HepG2 (cell line): ENCODE results near the gene HNRNPA2B1. TPM values are rescaled to one million over a fixed set of nuclear protein-coding genes. Genes with fewer than 3 reads are reported as not detected.

Experiments used
- ATAC-seq: fragments of 200-7000 bp; cut with Tn5 transposase; 3 replicates; pipeline ENCODE4 v1.9.1; 2020; ENCODE audit warnings: mild to moderate bottlenecking, moderate library complexity
- BruUV-seq: library from RNA; stranded (reverse); fragments of 400-500 nt; replicated peaks from 2 replicates; lab custom pipeline; 2021; lab: Mats Ljungman, UMichigan
- CTCF ChIA-PET: fragments of 300-600 bp; formaldehyde crosslinking; extraction: SDS; loops from one replicate; lab custom pipeline; 2021; ENCODE audit warnings: low total read pairs, inconsistent platforms, low intra/inter-chr PET ratio; lab: Yijun Ruan, JAX
- POLR2A ChIA-PET: fragments of 350-600 bp; sonication (Branson Sonifier 250); formaldehyde crosslinking; loops from one replicate; lab custom pipeline; 2020; ENCODE audit warnings: antibody characterized with exemption, inconsistent platforms; lab: Yijun Ruan, JAX
- DNase-seq: peaks from one replicate; pipeline ENCODE4 v3.0.0-alpha.2; 2015; ENCODE audit warnings: low spot score
- FAIRE-seq: peaks from 3 replicates; lab custom pipeline; 2011; peaks lifted over from hg19 to GRCh38; lab: Jason Lieb, UNC
- H2AFZ ChIP-seq: one replicate; pipeline ENCODE4 v1.6.1; 2011; ENCODE audit warnings: low read length, inconsistent platforms
- H3K27ac ChIP-seq: fragments of 300-600 bp; 3 replicates; pipeline ENCODE4 v1.8.0; 2011; ENCODE audit warnings: mixed run types, mild to moderate bottlenecking, mixed read lengths, low read length, inconsistent platforms; ENCODE audit not compliant: insufficient read depth; ENCODE audit errors: extremely low read length
- H3K27me3 ChIP-seq, 2 experiments: fragments of 200-600 bp in 1 of 2; 2 replicates in 1 of 2; 3 replicates in 1 of 2; pipeline versions ENCODE4 v1.6.0 to v1.8.0; 2011; ENCODE audit warnings: low read length in 2 of 2, mild to moderate bottlenecking in 2 of 2, moderate library complexity in 2 of 2, inconsistent platforms in 1 of 2; ENCODE audit not compliant: insufficient read depth in 2 of 2, control insufficient read depth in 1 of 2
- H3K36me3 ChIP-seq, 2 experiments: fragments of 200-600 bp in 1 of 2; replicated peaks in 1 of 2; 2 replicates in 1 of 2; 3 replicates in 1 of 2; pipeline versions ENCODE4 v1.5.1 to v1.8.0; 2011; ENCODE audit warnings: low read length in 2 of 2, inconsistent platforms in 1 of 2; ENCODE audit not compliant: insufficient read depth in 2 of 2, control insufficient read depth in 1 of 2
- H3K4me1 ChIP-seq: 2 replicates; pipeline ENCODE4 v1.5.1; 2012; ENCODE audit warnings: low read length, inconsistent platforms; ENCODE audit not compliant: insufficient read depth
- H3K4me2 ChIP-seq: 2 replicates; pipeline ENCODE4 v1.6.0; 2011; ENCODE audit warnings: low read depth, low read length, inconsistent platforms
- H3K4me3 ChIP-seq, 3 experiments: fragments of 200-600 bp in 1 of 3; sonication (generic), shearing (Covaris generic) in 1 of 3; replicated peaks in 1 of 3; 2 replicates each; pipeline ENCODE4 v1.5.1; 2011 to 2016; ENCODE audit warnings: low read length in 3 of 3, inconsistent platforms in 2 of 3, low read depth in 2 of 3, mild to moderate bottlenecking in 2 of 3, control low read depth in 1 of 3, mixed read lengths in 1 of 3; ENCODE audit not compliant: insufficient read depth in 1 of 3
- H3K79me2 ChIP-seq: one replicate; pipeline ENCODE4 v1.6.1; 2011; ENCODE audit warnings: low read length, inconsistent platforms; ENCODE audit not compliant: insufficient read depth
- H3K9ac ChIP-seq: 2 replicates; pipeline ENCODE4 v1.6.0; 2011; ENCODE audit warnings: mild to moderate bottlenecking, low read depth, low read length, inconsistent platforms; ENCODE audit not compliant: insufficient read depth
- H3K9me3 ChIP-seq: 2 replicates; pipeline ENCODE4 v1.5.1; 2012; ENCODE audit warnings: mild to moderate bottlenecking, low read length
- H4K20me1 ChIP-seq: 2 replicates; pipeline ENCODE4 v1.6.0; 2011; ENCODE audit warnings: inconsistent platforms, mild to moderate bottlenecking, low read length, moderate library complexity; ENCODE audit not compliant: insufficient read depth
- AGO2 ChIP-seq: fragments of 200-400 bp; formaldehyde crosslinking; optimal IDR thresholded peaks from 2 replicates; pipeline ENCODE3; 2017; ENCODE audit warnings: mild to moderate bottlenecking, low read depth, low read length, moderate library complexity
- KDM2A ChIP-seq: sonication (generic); formaldehyde crosslinking; IDR thresholded peaks from 2 replicates; pipeline ENCODE4 v1.4.0; 2020; ENCODE audit warnings: low read depth, missing genetic modification reagents, borderline replicate concordance
- POLR2A ChIP-seq, 2 experiments: IDR thresholded peaks; 2 replicates each; pipeline ENCODE4 v1.6.1; 2011; ENCODE audit warnings: low read depth in 2 of 2, low read length in 2 of 2, mild to moderate bottlenecking in 1 of 2, moderate library complexity in 1 of 2; ENCODE audit not compliant: insufficient read depth in 1 of 2
- RBFOX2 ChIP-seq: fragments of 200-400 bp; formaldehyde crosslinking; IDR thresholded peaks from 2 replicates; pipeline ENCODE4 v1.6.1; 2017; ENCODE audit warnings: low read depth, mild to moderate bottlenecking, low read length
- ZNF101 ChIP-seq: sonication (generic); formaldehyde crosslinking; IDR thresholded peaks from 2 replicates; pipeline ENCODE4 v1.4.0; 2020; ENCODE audit warnings: mild to moderate bottlenecking, low read depth, missing genetic modification reagents, borderline replicate concordance
- ZNF275 ChIP-seq: sonication (generic); formaldehyde crosslinking; IDR thresholded peaks from 2 replicates; pipeline ENCODE4 v1.8.0; 2022; ENCODE audit warnings: missing genetic modification reagents, mild to moderate bottlenecking, inconsistent platforms, borderline replicate concordance
- WGBS: methylation state at CpG from one replicate; pipeline ENCODE4 v1.1.6; 2017; ENCODE audit warnings: low lambda C conversion rate; 5-methylcytosine and 5-hydroxymethylcytosine counted together
- in situ Hi-C: cut with HindIII; loops from 2 replicates; pipeline ENCODE4 v1.10.0; 2017; ENCODE audit warnings: low pct_unique_long_range_greater_than_20kb; ENCODE audit not compliant: extremely low pct_ligation_motif_present
- intact Hi-C: fragments of 100-400 bp; cut with micrococcal nuclease; formaldehyde crosslinking; loops from one replicate; pipeline ENCODE4 v1.10.0; 2022; ENCODE audit not compliant: unreplicated experiment
- polyA plus RNA-seq, 8 experiments: library from polyadenylated mRNA; depleted of rRNA in 3 of 8; stranded (reverse) in 7 of 8; unstranded in 1 of 8; fragments of >200 nt; fragmentation: Illumina TruSeq in 4 of 8; extraction: Trizol in 4 of 8; gene quantifications; 2 replicates each; pipeline versions ENCODE4 v1.2.1 to v1.2.3, GENCODE V29; 2011 to 2016; ENCODE audit warnings: low read depth in 4 of 8, missing spikeins in 1 of 8, mixed read lengths in 1 of 8; ENCODE audit not compliant: insufficient read depth in 1 of 8
- total RNA-seq, 5 experiments: library from RNA; depleted of rRNA; stranded (reverse); fragments of >200 nt; fragmentation: Illumina TruSeq; extraction: Trizol; gene quantifications; 2 replicates each; pipeline ENCODE4 v1.2.3, GENCODE V29; 2016; ENCODE audit warnings: low read depth in 1 of 5
- TF ChIP-seq, protein P1 (sequence below): sonication (generic); formaldehyde crosslinking; IDR thresholded peaks from 2 replicates; pipeline ENCODE4 v1.5.0; 2020; ENCODE audit warnings: mild to moderate bottlenecking, missing genetic modification reagents

The HNRNPA2B1 gene
- total and polyA plus RNA-seq, 2 of the 13 experiments (the other 11 are each of a cell fraction or from before 2014, with no cell fraction given): 193 to 412 TPM

- H3K36me3 ChIP-seq: no peaks in the 10 kb centered on the region
- intact Hi-C loops (no loop called here), in situ Hi-C loops (no loop called here)
- no peak overlapping the region for H3K4me3 ChIP-seq
- 95% methylated on average over 5 of the region's 5 CpGs for WGBS
- H3K9me3 ChIP-seq: no peaks in the 10 kb centered on the region
- DNase-seq (no peak), FAIRE-seq (no peak), ATAC-seq (peak; percentile 13)
- TF ChIP-seq ZNF275: no peak
- TF ChIP-seq ZNF101 (CRISPR knock-in tag): no peak
- TF ChIP-seq, protein P1, sequence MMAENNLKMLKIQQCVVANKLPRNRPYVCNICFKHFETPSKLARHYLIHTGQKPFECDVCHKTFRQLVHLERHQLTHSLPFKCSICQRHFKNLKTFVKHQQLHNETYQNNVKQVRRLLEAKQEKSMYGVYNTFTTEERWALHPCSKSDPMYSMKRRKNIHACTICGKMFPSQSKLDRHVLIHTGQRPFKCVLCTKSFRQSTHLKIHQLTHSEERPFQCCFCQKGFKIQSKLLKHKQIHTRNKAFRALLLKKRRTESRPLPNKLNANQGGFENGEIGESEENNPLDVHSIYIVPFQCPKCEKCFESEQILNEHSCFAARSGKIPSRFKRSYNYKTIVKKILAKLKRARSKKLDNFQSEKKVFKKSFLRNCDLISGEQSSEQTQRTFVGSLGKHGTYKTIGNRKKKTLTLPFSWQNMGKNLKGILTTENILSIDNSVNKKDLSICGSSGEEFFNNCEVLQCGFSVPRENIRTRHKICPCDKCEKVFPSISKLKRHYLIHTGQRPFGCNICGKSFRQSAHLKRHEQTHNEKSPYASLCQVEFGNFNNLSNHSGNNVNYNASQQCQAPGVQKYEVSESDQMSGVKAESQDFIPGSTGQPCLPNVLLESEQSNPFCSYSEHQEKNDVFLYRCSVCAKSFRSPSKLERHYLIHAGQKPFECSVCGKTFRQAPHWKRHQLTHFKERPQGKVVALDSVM (CRISPR knock-in tag): peak; percentile 37; the same call in 1 of the 2 replicates
- TF ChIP-seq KDM2A (CRISPR knock-in tag): peak; percentile 28; the same call in 1 of the 2 replicates
- TF ChIP-seq POLR2A (IDR thresholded peaks at IDR 0.05; ENCODE audit: insufficient read depth in 1 of 2, low read depth in 2 of 2, low read length in 2 of 2): 0 out of 4 replicates have a peak, but pooled peaks of 1 of the 2 experiments have one; percentile 40
- no peak for TF ChIP-seq RBFOX2
- TF ChIP-seq AGO2: peak; percentile 24
- H3K9ac ChIP-seq: no peak overlapping the region
- BruUV-seq: no TSS peak
- no peak overlapping the region for H3K4me2 ChIP-seq
- peaks cover 30% of the 10 kb centered on the region for H3K4me1 ChIP-seq
- H2AFZ ChIP-seq: no peak overlapping the region
- H3K79me2 ChIP-seq: no peaks in the 10 kb centered on the region
- H3K27ac ChIP-seq: no peak overlapping the region
- H4K20me1 ChIP-seq: peaks cover 3% of the 10 kb centered on the region; the same call in 1 of the 2 replicates
- ChIA-PET CTCF (no interaction called here), POLR2A (interaction anchor here (0.7 to 1.0 kb wide), 3 partner anchors 9 to 19 kb away, joined by 3 to 4 read pairs (median 4); no protein-coding TSS in a partner anchor)
- no peaks in the 10 kb centered on the region for H3K27me3 ChIP-seq
Measured at GRCh38 chr7:26179422-26179821, 21.1 kb downstream of the HNRNPA2B1 start.
